ENCODE data around the gene CDKL5. TPM values are rescaled to one million over a fixed set of nuclear protein-coding genes. Genes with fewer than 3 reads are reported as not detected.

Gene CDKL5
- total and polyA plus RNA-seq, 7 donors, result 0.42 to 3.8 (median 1.6) TPM

DNA sequence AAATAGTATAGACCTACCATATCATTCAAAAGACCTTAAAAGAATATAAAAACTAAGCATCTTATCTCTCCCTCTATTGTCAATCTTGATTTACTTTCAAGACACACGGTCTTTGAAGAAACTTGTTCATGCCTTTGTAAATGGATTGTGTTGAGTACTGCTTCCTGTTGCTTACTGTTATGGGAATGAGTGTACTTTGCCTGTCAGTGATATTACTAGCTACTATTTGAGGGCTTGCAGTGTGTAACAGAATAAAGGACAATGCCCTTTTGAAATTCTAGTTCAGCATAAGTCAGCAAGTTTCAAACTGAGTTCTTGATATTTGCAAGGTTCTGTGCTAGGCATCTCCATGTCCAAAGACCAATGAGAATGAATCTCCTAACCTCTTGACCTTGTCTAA lies 36.0 kb downstream of the CDKL5 start:
- Histone ChIP-seq H3K4me1 (no peaks in the 10 kb centered on the region), H3K27ac (no peak overlapping the region), H3K4me3 (no peak overlapping the region), H3K27me3 (ENCODE audit: insufficient read depth in 3 of 3, low read length in 2 of 3) (no peaks in the 10 kb centered on the region), H3K9me3 (no peaks in the 10 kb centered on the region), H3K36me3 (ENCODE audit: insufficient read depth in 1 of 2, low read depth in 1 of 2) (no peaks in the 10 kb centered on the region)
- no peak for DNase-seq
- intact Hi-C loops (cut with DNase I), result no loop called here
- no peak for ATAC-seq
- 53 to 55% (median 54%) methylated on average over 1 of the region's 1 CpG for WGBS, 3 donors
- TF ChIP-seq, protein P1, sequence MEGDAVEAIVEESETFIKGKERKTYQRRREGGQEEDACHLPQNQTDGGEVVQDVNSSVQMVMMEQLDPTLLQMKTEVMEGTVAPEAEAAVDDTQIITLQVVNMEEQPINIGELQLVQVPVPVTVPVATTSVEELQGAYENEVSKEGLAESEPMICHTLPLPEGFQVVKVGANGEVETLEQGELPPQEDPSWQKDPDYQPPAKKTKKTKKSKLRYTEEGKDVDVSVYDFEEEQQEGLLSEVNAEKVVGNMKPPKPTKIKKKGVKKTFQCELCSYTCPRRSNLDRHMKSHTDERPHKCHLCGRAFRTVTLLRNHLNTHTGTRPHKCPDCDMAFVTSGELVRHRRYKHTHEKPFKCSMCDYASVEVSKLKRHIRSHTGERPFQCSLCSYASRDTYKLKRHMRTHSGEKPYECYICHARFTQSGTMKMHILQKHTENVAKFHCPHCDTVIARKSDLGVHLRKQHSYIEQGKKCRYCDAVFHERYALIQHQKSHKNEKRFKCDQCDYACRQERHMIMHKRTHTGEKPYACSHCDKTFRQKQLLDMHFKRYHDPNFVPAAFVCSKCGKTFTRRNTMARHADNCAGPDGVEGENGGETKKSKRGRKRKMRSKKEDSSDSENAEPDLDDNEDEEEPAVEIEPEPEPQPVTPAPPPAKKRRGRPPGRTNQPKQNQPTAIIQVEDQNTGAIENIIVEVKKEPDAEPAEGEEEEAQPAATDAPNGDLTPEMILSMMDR (IDR thresholded peaks at IDR 0.05), result no peak

DNA sequence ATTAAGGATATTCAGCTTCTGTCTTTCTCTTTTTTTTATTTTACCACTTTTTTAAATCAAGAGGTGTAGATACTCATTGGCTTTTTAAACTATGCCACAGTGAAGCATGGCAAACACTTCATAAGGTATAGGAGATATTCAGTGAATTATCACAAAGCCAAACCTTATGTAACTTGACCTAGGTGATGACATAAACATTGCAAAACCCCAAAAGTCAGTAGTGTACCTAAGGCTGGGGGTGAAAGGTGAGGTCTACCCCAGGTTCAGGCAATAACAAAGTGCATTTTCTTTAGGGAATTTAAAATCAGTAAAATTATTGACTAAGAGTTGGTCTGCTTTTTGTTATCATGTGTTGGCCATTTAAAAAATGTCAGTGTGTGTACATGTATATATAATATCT lies 39.1 kb downstream of the CDKL5 start:
- no peaks in the 10 kb centered on the region for H3K9me3 ChIP-seq
- no peak for ATAC-seq

DNA sequence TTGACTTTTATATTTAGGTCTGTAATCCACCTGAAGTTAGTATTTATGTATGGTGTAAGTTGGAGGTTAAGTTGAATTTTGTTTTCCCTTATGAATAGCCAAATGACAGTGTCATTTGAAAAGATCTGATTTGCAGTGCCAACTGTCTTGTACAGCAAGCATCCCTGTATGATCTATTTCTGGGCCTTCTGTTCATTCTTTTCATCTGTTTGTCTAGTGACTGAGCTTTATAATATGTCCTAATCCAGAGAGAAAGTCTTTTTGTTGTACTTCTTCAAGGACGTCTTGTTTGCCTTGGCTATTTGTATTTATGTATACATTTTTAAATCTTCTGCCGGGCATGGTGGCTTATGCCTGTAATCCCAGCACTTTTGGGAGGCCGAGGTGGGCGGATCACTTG lies 39.6 kb downstream of the CDKL5 start:
- 69 to 88% (median 86%) methylated on average over 4 of the region's 4 CpGs for WGBS, 3 donors
- Histone ChIP-seq H3K36me3 (ENCODE audit: insufficient read depth in 1 of 2, low read depth in 1 of 2) (no peaks in the 10 kb centered on the region), H3K27me3 (ENCODE audit: insufficient read depth in 3 of 3, low read length in 2 of 3) (no peaks in the 10 kb centered on the region), H3K4me1 (no peaks in the 10 kb centered on the region), H3K27ac (no peak overlapping the region), H3K4me3 (no peak overlapping the region), H3K9me3 (no peaks in the 10 kb centered on the region)
- intact Hi-C loops (cut with DNase I), result no loop called here
- no peak for DNase-seq
- ATAC-seq, result no peak
- TF ChIP-seq, protein P1 (IDR thresholded peaks at IDR 0.05), result no peak

More for the DNA sequence above, 39.1 kb downstream of the CDKL5 start:
- no peak overlapping the region for H3K27ac ChIP-seq
- H3K4me3 ChIP-seq, result no peak overlapping the region
- intact Hi-C loops (cut with DNase I), result no loop called here
- no peak for DNase-seq
- H3K4me1 ChIP-seq, result no peaks in the 10 kb centered on the region
- no peaks in the 10 kb centered on the region for H3K27me3 ChIP-seq (ENCODE audit: insufficient read depth in 3 of 3, low read length in 2 of 3)
- no peaks in the 10 kb centered on the region for H3K36me3 ChIP-seq (ENCODE audit: insufficient read depth in 1 of 2, low read depth in 1 of 2)
- TF ChIP-seq, protein P1 (IDR thresholded peaks at IDR 0.05), result no peak

DNA sequence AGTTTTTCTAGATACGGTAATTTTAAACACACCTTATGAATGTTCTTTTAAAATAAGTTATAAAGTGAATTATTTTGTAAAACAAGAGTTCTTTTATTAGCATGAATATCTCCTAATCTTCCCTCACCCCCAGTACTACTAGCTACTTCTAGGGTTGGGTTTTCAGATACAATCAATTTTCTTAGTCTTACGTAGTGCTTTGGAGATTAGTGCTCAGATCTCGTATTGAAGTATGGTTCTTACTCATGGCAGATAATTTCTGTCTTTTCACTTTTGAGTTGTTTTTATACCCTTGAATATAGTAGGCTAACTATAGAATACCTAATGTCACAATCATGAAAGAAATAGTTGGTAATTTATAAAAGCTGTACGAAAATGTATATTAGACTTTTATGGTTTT lies 43.2 kb downstream of the CDKL5 start:
- H3K27ac ChIP-seq, result no peak overlapping the region
- intact Hi-C loops (cut with DNase I), result no loop called here

DNA sequence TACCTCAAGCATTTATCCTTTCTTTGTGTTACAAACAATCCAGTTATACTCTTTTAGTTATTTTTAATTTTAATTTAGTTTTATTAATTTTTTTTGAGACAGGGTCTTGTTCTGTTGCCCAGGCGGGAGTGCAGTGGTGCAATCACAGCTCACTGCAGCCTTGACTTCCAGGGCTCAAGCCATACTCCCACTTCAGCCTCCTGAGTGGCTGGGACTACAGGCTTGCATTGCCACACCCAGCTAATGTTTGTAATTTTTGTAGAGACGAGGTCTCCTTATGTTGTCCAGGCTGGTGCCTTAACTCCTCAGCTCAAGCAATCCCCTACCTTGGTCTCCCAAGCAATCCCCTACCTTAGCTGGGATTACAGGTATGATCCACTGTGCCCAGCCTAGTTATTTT lies 45.9 kb downstream of the CDKL5 start:
- 92 to 100% (median 95%) methylated on average over 2 of the region's 2 CpGs for WGBS, 3 donors
- Histone ChIP-seq H3K9me3 (no peaks in the 10 kb centered on the region), H3K4me1 (no peaks in the 10 kb centered on the region), H3K27ac (no peak overlapping the region), H3K27me3 (ENCODE audit: insufficient read depth in 3 of 3, low read length in 2 of 3) (no peaks in the 10 kb centered on the region), H3K36me3 (ENCODE audit: insufficient read depth in 1 of 2, low read depth in 1 of 2) (no peaks in the 10 kb centered on the region), H3K4me3 (no peak overlapping the region)
- TF ChIP-seq, protein P1 (IDR thresholded peaks at IDR 0.05), result no peak
- DNase-seq (no peak), ATAC-seq (no peak)
- intact Hi-C loops (cut with DNase I), result no loop called here

More for the DNA sequence above, 43.2 kb downstream of the CDKL5 start:
- WGBS, 3 donors, result 89 to 97% (median 94%) methylated on average over 4 of the region's 4 CpGs
- ATAC-seq (no peak), DNase-seq (no peak)
- no peaks in the 10 kb centered on the region for H3K9me3 ChIP-seq
- no peaks in the 10 kb centered on the region for H3K36me3 ChIP-seq (ENCODE audit: insufficient read depth in 1 of 2, low read depth in 1 of 2)
- H3K4me1 ChIP-seq, result no peaks in the 10 kb centered on the region
- TF ChIP-seq, protein P1 (IDR thresholded peaks at IDR 0.05), result no peak
- no peak overlapping the region for H3K4me3 ChIP-seq
- no peaks in the 10 kb centered on the region for H3K27me3 ChIP-seq (ENCODE audit: insufficient read depth in 3 of 3, low read length in 2 of 3)
